HL-60 (cell line): ENCODE data around the gene NUCKS1.

Experiments
- CTCF ChIP-seq: IDR thresholded peaks from one replicate; pipeline ENCODE4 v1.5.1; 2011; ENCODE audit warnings: low read length, control low read depth, inconsistent platforms; ENCODE audit not compliant: insufficient read depth
- POLR2AphosphoS5 ChIP-seq: IDR thresholded peaks from 2 replicates; pipeline ENCODE4 v1.6.1; 2012; ENCODE audit warnings: low read depth
- REST ChIP-seq: IDR thresholded peaks from 2 replicates; pipeline ENCODE4 v1.6.1; 2012; ENCODE audit warnings: low read depth; ENCODE audit not compliant: insufficient replicate concordance
- SPI1 ChIP-seq: IDR thresholded peaks from 2 replicates; pipeline ENCODE4 v1.6.1; 2012; ENCODE audit warnings: low read depth, mild to moderate bottlenecking, borderline replicate concordance

- TF ChIP-seq CTCF (no peak), SPI1 (no peak), POLR2AphosphoS5 (no peak), REST (no peak)
These were observed 35.5 kb upstream of the NUCKS1 start for GRCh38 chr1:205785446-205785845.
